Erythroblast (primary cell): ENCODE measurements around the gene PRKCZ.

Experiments used
- GATA1 ChIP-seq: IDR thresholded peaks from 2 replicates; pipeline ENCODE4 v1.6.1; 2011; ENCODE audit warnings: low read depth, mild to moderate bottlenecking, control low read depth, low read length, moderate library complexity
- POLR2A ChIP-seq: IDR thresholded peaks from 2 replicates; pipeline ENCODE4 v1.6.1; 2011; ENCODE audit warnings: mild to moderate bottlenecking, low read length

- TF ChIP-seq POLR2A (no peak), GATA1 (no peak)
These were observed 115.4 kb downstream of the PRKCZ start for GRCh38 chr1:2165646-2166045.
